GM12878 (cell line): Measurements from ENCODE around the gene POU2F3. TPM values are rescaled to one million over a fixed set of nuclear protein-coding genes. Genes with fewer than 3 reads are reported as not detected.

Experiments
- BACH1 ChIP-seq: fragments of 450-650 bp; IDR thresholded peaks from 2 replicates; pipeline ENCODE4 v1.6.1; 2017; ENCODE audit warnings: mild to moderate bottlenecking, borderline replicate concordance
- CBX5 ChIP-seq: sonication (generic); IDR thresholded peaks from 2 replicates; pipeline ENCODE4 v1.6.1; 2016; ENCODE audit warnings: low read depth, moderate library complexity, mild to moderate bottlenecking, inconsistent platforms
- CHD4 ChIP-seq: fragments of 200-600 bp; sonication (generic); IDR thresholded peaks from 2 replicates; pipeline ENCODE4 v1.6.1; 2016; ENCODE audit warnings: mild to moderate bottlenecking
- CTCF ChIP-seq, 3 experiments: IDR thresholded peaks in 2 of 3; conservative IDR thresholded peaks in 1 of 3; 2 replicates each; pipeline ENCODE4 v1.5.1; 2011; ENCODE audit warnings: low read depth in 3 of 3, low read length in 3 of 3, mild to moderate bottlenecking in 3 of 3, control low read depth in 2 of 3, moderate library complexity in 2 of 3, inconsistent platforms in 1 of 3, mixed read lengths in 1 of 3; ENCODE audit not compliant: control insufficient read depth in 2 of 3, insufficient read depth in 1 of 3; ENCODE audit errors: extremely low read depth in 1 of 3
- IKZF1 ChIP-seq: fragments of 450-650 bp; conservative IDR thresholded peaks from 2 replicates; pipeline ENCODE4 v1.6.1; 2017; ENCODE audit warnings: antibody characterized with exemption, mild to moderate bottlenecking
- JUNB ChIP-seq: IDR thresholded peaks from 2 replicates; pipeline ENCODE4 v1.6.1; 2016; ENCODE audit warnings: antibody characterized with exemption, mild to moderate bottlenecking
- MEF2B ChIP-seq: fragments of 450-650 bp; IDR thresholded peaks from 2 replicates; pipeline ENCODE4 v1.6.1; 2018; ENCODE audit warnings: mild to moderate bottlenecking, moderate library complexity; ENCODE audit not compliant: partially characterized antibody, poor library complexity, severe bottlenecking
- MTA3 ChIP-seq: IDR thresholded peaks from 2 replicates; pipeline ENCODE4 v1.6.1; 2012; ENCODE audit warnings: low read length, inconsistent platforms, borderline replicate concordance
- NBN ChIP-seq: fragments of 450-650 bp; IDR thresholded peaks from 2 replicates; pipeline ENCODE4 v1.6.1; 2016
- NR2F1 ChIP-seq: fragments of 450-650 bp; conservative IDR thresholded peaks from 2 replicates; pipeline ENCODE4 v1.6.1; 2017; ENCODE audit warnings: mild to moderate bottlenecking
- SIX5 ChIP-seq: IDR thresholded peaks from 2 replicates; pipeline ENCODE4 v1.6.1; 2011; ENCODE audit warnings: mild to moderate bottlenecking, low read depth, low read length, moderate library complexity; ENCODE audit not compliant: severe bottlenecking
- SMAD1 ChIP-seq: fragments of 450-650 bp; IDR thresholded peaks from 2 replicates; pipeline ENCODE4 v1.6.1; 2018; ENCODE audit warnings: mild to moderate bottlenecking, low read depth; ENCODE audit not compliant: partially characterized antibody
- STAT3 ChIP-seq: IDR thresholded peaks from 2 replicates; pipeline ENCODE4 v1.6.1; 2011; ENCODE audit warnings: low read depth, low read length, improper control_type of control experiment
- TARDBP ChIP-seq: IDR thresholded peaks from 2 replicates; pipeline ENCODE4 v1.6.1; 2016; ENCODE audit warnings: borderline replicate concordance
- USF1 ChIP-seq: IDR thresholded peaks from 2 replicates; pipeline ENCODE4 v1.6.1; 2011; ENCODE audit warnings: borderline replicate concordance, low read depth, mild to moderate bottlenecking, moderate library complexity, mixed read lengths, low read length; ENCODE audit not compliant: insufficient read depth; ENCODE audit errors: extremely low read length
- ZNF384 ChIP-seq: IDR thresholded peaks from 2 replicates; pipeline ENCODE4 v1.6.1; 2012; ENCODE audit warnings: low read depth, mild to moderate bottlenecking, low read length, improper control_type of control experiment, borderline replicate concordance
- ZNF592 ChIP-seq: fragments of 450-650 bp; IDR thresholded peaks from 2 replicates; pipeline ENCODE4 v1.6.1; 2017; ENCODE audit warnings: mild to moderate bottlenecking, moderate library complexity
- polyA plus RNA-seq, 11 experiments: library from polyadenylated mRNA; depleted of rRNA in 4 of 11; unstranded in 6 of 11; stranded (reverse) in 5 of 11; fragments of >200 nt; fragmentation: Nextera tagmentation in 4 of 11; fragmentation: Illumina TruSeq in 1 of 11; extraction: Ambion mirVana in 4 of 11; extraction: Trizol in 1 of 11; gene quantifications; 1 replicate in 1 of 11; 2 replicates in 10 of 11; pipeline versions ENCODE4 v1.2.1 to v1.2.3, GENCODE V29; 2011 to 2016; ENCODE audit warnings: inconsistent platforms in 2 of 11, missing spikeins in 2 of 11, low read depth in 1 of 11
- total RNA-seq, 4 experiments: library from RNA; depleted of rRNA in 3 of 4; stranded (reverse); fragments of >200 nt in 3 of 4; fragmentation: Illumina TruSeq in 1 of 4; extraction: Trizol in 1 of 4; gene quantifications; 2 replicates each; pipeline versions ENCODE4 v1.2.1 to v1.2.3, GENCODE V29; 2013 to 2021
- TF ChIP-seq, protein P1 (sequence below): IDR thresholded peaks from 2 replicates; pipeline ENCODE4 v1.6.1; 2011; ENCODE audit warnings: borderline replicate concordance, low read depth, mild to moderate bottlenecking, moderate library complexity, low read length; ENCODE audit not compliant: insufficient read depth, poor library complexity, severe bottlenecking
- TF ChIP-seq, protein P2 (sequence below): fragments of 450-650 bp; IDR thresholded peaks from 2 replicates; pipeline ENCODE4 v1.6.1; 2016; ENCODE audit warnings: mild to moderate bottlenecking

The POU2F3 gene
- total and polyA plus RNA-seq, 10 of the 15 experiments (the other 5 are each of a cell fraction or from before 2014, with no cell fraction given): 0.09 to 4.4 (median 0.33) TPM

- no peak for TF ChIP-seq ZNF592
- TF ChIP-seq SMAD1: no peak
- TF ChIP-seq SIX5: no peak
- peak; percentile 97 for TF ChIP-seq MTA3
- TF ChIP-seq JUNB: peak; percentile 38; the same call in 1 of the 2 replicates
- TF ChIP-seq, protein P1, sequence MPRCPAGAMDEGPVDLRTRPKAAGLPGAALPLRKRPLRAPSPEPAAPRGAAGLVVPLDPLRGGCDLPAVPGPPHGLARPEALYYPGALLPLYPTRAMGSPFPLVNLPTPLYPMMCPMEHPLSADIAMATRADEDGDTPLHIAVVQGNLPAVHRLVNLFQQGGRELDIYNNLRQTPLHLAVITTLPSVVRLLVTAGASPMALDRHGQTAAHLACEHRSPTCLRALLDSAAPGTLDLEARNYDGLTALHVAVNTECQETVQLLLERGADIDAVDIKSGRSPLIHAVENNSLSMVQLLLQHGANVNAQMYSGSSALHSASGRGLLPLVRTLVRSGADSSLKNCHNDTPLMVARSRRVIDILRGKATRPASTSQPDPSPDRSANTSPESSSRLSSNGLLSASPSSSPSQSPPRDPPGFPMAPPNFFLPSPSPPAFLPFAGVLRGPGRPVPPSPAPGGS: peak; percentile 37
- TF ChIP-seq, protein P2, sequence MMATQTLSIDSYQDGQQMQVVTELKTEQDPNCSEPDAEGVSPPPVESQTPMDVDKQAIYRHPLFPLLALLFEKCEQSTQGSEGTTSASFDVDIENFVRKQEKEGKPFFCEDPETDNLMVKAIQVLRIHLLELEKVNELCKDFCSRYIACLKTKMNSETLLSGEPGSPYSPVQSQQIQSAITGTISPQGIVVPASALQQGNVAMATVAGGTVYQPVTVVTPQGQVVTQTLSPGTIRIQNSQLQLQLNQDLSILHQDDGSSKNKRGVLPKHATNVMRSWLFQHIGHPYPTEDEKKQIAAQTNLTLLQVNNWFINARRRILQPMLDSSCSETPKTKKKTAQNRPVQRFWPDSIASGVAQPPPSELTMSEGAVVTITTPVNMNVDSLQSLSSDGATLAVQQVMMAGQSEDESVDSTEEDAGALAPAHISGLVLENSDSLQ: peak; percentile 39; the same call in 1 of the 2 replicates
- peak; percentile 64 for TF ChIP-seq NBN
- TF ChIP-seq MEF2B: no peak
- TF ChIP-seq CTCF (IDR thresholded peaks at IDR 0.05 in 2 of 3, conservative IDR thresholded peaks at IDR 0.05 in 1 of 3; ENCODE audit: control insufficient read depth in 2 of 3, extremely low read depth in 1 of 3, insufficient read depth in 1 of 3, low read depth in 3 of 3, low read length in 3 of 3): no peak
- peak; percentile 53; the same call in 1 of the 2 replicates for TF ChIP-seq BACH1
- TF ChIP-seq STAT3: no peak
- TF ChIP-seq CBX5: 0 out of 2 replicates have a peak, but pooled peaks have one; percentile 47
- TF ChIP-seq IKZF1: peak; percentile 91
- no peak for TF ChIP-seq CHD4
- TF ChIP-seq ZNF384: 0 out of 2 replicates have a peak, but pooled peaks have one; percentile 15
- no peak for TF ChIP-seq USF1
- TF ChIP-seq TARDBP: no peak
- TF ChIP-seq NR2F1: no peak; the same call in 1 of the 2 replicates
Observed at GRCh38 chr11:120344302-120345004, 104.5 kb downstream of the POU2F3 start (continued).
